ENCODE results near the gene ERCC6L2.

Gene ERCC6L2

GRCh38 chr9:95978106-95978505, 102.6 kb downstream of the ERCC6L2 start:
- no peak for DNase-seq (ENCODE audit: low read depth)

- DNase-seq (ENCODE audit: low read depth): no peak
These were observed 104.0 kb downstream of the ERCC6L2 start for GRCh38 chr9:95979446-95979845.

GRCh38 chr9:95980262-95981125, 105.0 kb downstream of the ERCC6L2 start:
- DNase-seq (ENCODE audit: low read depth): peak; percentile 6

- no peak for DNase-seq (ENCODE audit: low read depth)
These were observed 106.4 kb downstream of the ERCC6L2 start for GRCh38 chr9:95981761-95982390.

GRCh38 chr9:95985440-95986055, 110.1 kb downstream of the ERCC6L2 start:
- DNase-seq (ENCODE audit: low read depth): peak; percentile 4

- peak; percentile 5 for DNase-seq (ENCODE audit: low read depth)
These were observed 113.8 kb downstream of the ERCC6L2 start for GRCh38 chr9:95989297-95989696.

- DNase-seq (ENCODE audit: low read depth): no peak
These were observed 115.8 kb downstream of the ERCC6L2 start for GRCh38 chr9:95991326-95991725.

GRCh38 chr9:95992536-95992935, 117.0 kb downstream of the ERCC6L2 start:
- no peak for DNase-seq (ENCODE audit: low read depth)

- DNase-seq (ENCODE audit: low read depth): no peak
These were observed 117.8 kb downstream of the ERCC6L2 start for GRCh38 chr9:95993337-95993736.

GRCh38 chr9:95999390-95999789, 123.9 kb downstream of the ERCC6L2 start:
- DNase-seq (ENCODE audit: low read depth): no peak

GRCh38 chr9:96004379-96004778, 128.9 kb downstream of the ERCC6L2 start:
- DNase-seq (ENCODE audit: low read depth): no peak

- no peak for DNase-seq (ENCODE audit: low read depth)
These were observed 130.9 kb downstream of the ERCC6L2 start for GRCh38 chr9:96006296-96006879.

GRCh38 chr9:96006961-96007360, 131.5 kb downstream of the ERCC6L2 start:
- DNase-seq (ENCODE audit: low read depth): peak; percentile 59

GRCh38 chr9:96008502-96009222, 133.2 kb downstream of the ERCC6L2 start:
- DNase-seq (ENCODE audit: low read depth): peak; percentile 40

GRCh38 chr9:96009223-96009602, 133.7 kb downstream of the ERCC6L2 start:
- DNase-seq (ENCODE audit: low read depth): no peak

GRCh38 chr9:96009690-96010472, 134.4 kb downstream of the ERCC6L2 start:
- DNase-seq (ENCODE audit: low read depth): no peak

- no peak for DNase-seq (ENCODE audit: low read depth)
These were observed 138.6 kb downstream of the ERCC6L2 start for GRCh38 chr9:96014078-96014477.

GRCh38 chr9:96015876-96016686, 140.6 kb downstream of the ERCC6L2 start:
- DNase-seq (ENCODE audit: low read depth): peak; percentile 19
